ENCODE measurements around the gene RPSA. TPM values are rescaled to one million over a fixed set of nuclear protein-coding genes. Genes with fewer than 3 reads are reported as not detected.
A peak's percentile ranks its signal among the peaks of the same experiment; 100 is the strongest.

The RPSA gene
- total RNA-seq, 6 donors from 2014 or later: 317 to 921 (median 709) TPM

- H3K27ac ChIP-seq: peak overlapping the region in 1 of 4 donors; percentile 18
- WGBS, 2 donors: 50 to 58% methylated on average over 4 of the region's 4 CpGs
- H3K4me3 ChIP-seq: no peak overlapping the region
- peaks cover 0 to 2% (median 0%) of the 10 kb centered on the region in 4 donors for H3K4me1 ChIP-seq
- H3K9me3 ChIP-seq: no peaks in the 10 kb centered on the region
- no peaks in the 10 kb centered on the region for H3K27me3 ChIP-seq
- DNase-seq: no peak
- no peak for ATAC-seq (ENCODE audit: low FRiP score in 2 of 2)
- no peaks in the 10 kb centered on the region for H3K36me3 ChIP-seq
- no peak for TF ChIP-seq POLR2AphosphoS5 (IDR thresholded peaks at IDR 0.05)
Observed at GRCh38 chr3:39438880-39439279, 32.4 kb downstream of the RPSA start.

- no peak for ATAC-seq (ENCODE audit: low FRiP score in 2 of 2)
- 84 to 86% methylated on average over 8 of the region's 8 CpGs for WGBS, 2 donors
- TF ChIP-seq POLR2A (IDR thresholded peaks at IDR 0.05) (no peak), EP300 (IDR thresholded peaks at IDR 0.05) (no peak), POLR2AphosphoS5 (IDR thresholded peaks at IDR 0.05) (no peak), CTCF (IDR thresholded peaks at IDR 0.05) (no peak)
Observed at GRCh38 chr3:39440316-39440715, 33.8 kb downstream of the RPSA start.

GRCh38 chr3:39443530-39443929 lies 37.0 kb downstream of the RPSA start:
- no peaks in the 10 kb centered on the region for H3K9me3 ChIP-seq
- DNase-seq (no peak), ATAC-seq (ENCODE audit: low FRiP score in 2 of 2) (peak in 1 of 2 donors; percentile 57)
- H3K27ac ChIP-seq: no peak overlapping the region
- H3K27me3 ChIP-seq: no peaks in the 10 kb centered on the region
- TF ChIP-seq POLR2AphosphoS5 (IDR thresholded peaks at IDR 0.05): no peak
- no peak for TF ChIP-seq CTCF (IDR thresholded peaks at IDR 0.05)
- no peak for TF ChIP-seq POLR2A (IDR thresholded peaks at IDR 0.05)
- no peak for TF ChIP-seq EP300 (IDR thresholded peaks at IDR 0.05)
- H3K4me3 ChIP-seq: no peak overlapping the region
- H3K4me1 ChIP-seq: peaks cover 0 to 7% (median 5%) of the 10 kb centered on the region in 4 donors
- 77 to 88% methylated on average over 4 of the region's 4 CpGs for WGBS, 2 donors
- H3K36me3 ChIP-seq: no peaks in the 10 kb centered on the region

More at GRCh38 chr3:39440316-39440715, 33.8 kb downstream of the RPSA start:
- no peak for DNase-seq
- Histone ChIP-seq H3K4me1 (no peaks in the 10 kb centered on the region), H3K4me3 (no peak overlapping the region), H3K27ac (no peak overlapping the region), H3K36me3 (no peaks in the 10 kb centered on the region), H3K9me3 (no peaks in the 10 kb centered on the region), H3K27me3 (no peaks in the 10 kb centered on the region)

GRCh38 chr3:39445927-39446326 lies 39.4 kb downstream of the RPSA start:
- TF ChIP-seq EP300 (IDR thresholded peaks at IDR 0.05) (no peak), POLR2A (IDR thresholded peaks at IDR 0.05) (no peak), POLR2AphosphoS5 (IDR thresholded peaks at IDR 0.05) (no peak), CTCF (IDR thresholded peaks at IDR 0.05) (no peak)
- H3K4me1 ChIP-seq: peaks cover 0 to 7% (median 5%) of the 10 kb centered on the region in 4 donors
- no peak for DNase-seq
- no peaks in the 10 kb centered on the region for H3K27me3 ChIP-seq
- ATAC-seq (ENCODE audit: low FRiP score in 2 of 2): no peak
- WGBS, 2 donors: 67 to 71% methylated on average over 2 of the region's 2 CpGs
- no peaks in the 10 kb centered on the region for H3K9me3 ChIP-seq
- no peak overlapping the region for H3K4me3 ChIP-seq
- no peak overlapping the region for H3K27ac ChIP-seq
- H3K36me3 ChIP-seq: no peaks in the 10 kb centered on the region

- Histone ChIP-seq H3K9me3 (no peaks in the 10 kb centered on the region), H3K27ac (no peak overlapping the region), H3K36me3 (no peaks in the 10 kb centered on the region), H3K4me3 (no peak overlapping the region), H3K4me1 (peaks cover 0 to 7% (median 5%) of the 10 kb centered on the region in 4 donors), H3K27me3 (no peaks in the 10 kb centered on the region)
- DNase-seq (no peak), ATAC-seq (ENCODE audit: low FRiP score in 2 of 2) (no peak)
- 91 to 94% methylated on average over 2 of the region's 2 CpGs for WGBS, 2 donors
- no peak for TF ChIP-seq POLR2A (IDR thresholded peaks at IDR 0.05)
- TF ChIP-seq CTCF (IDR thresholded peaks at IDR 0.05): no peak
- no peak for TF ChIP-seq POLR2AphosphoS5 (IDR thresholded peaks at IDR 0.05)
- no peak for TF ChIP-seq EP300 (IDR thresholded peaks at IDR 0.05)
Observed at GRCh38 chr3:39446444-39446843, 39.9 kb downstream of the RPSA start.
